ENCODE measurements around the gene SLC26A9.

DNA sequence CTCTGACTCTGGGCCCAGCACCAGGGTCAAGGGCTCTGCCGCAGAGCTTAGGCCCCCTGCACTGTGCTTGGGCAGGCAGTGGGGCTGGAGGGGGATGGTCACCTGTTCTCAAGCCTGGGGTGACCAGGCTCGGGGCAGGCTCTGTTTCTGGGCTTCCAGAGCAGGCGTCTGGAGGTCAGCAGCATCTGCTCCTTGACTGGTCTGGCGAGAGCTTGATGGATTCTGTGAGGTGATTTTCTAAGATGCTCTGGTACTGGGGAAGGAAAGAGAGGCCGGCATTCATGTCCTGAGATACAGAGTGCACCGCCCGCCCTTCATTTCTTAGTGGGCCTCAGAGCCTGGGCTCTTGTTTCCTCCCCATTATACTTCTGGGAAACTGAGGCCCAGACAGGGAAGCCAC is 35.4 kb upstream of the SLC26A9 start:
- TF ChIP-seq YY1 (IDR thresholded peaks at IDR 0.05; ENCODE audit: low read depth), result no peak
- no peak for TF ChIP-seq CEBPB (IDR thresholded peaks at IDR 0.05)
- TF ChIP-seq FOXM1 (IDR thresholded peaks at IDR 0.05; ENCODE audit: borderline replicate concordance, low read depth), result no peak
- TF ChIP-seq TAF1 (IDR thresholded peaks at IDR 0.05; ENCODE audit: low read depth), result no peak
- TF ChIP-seq NFIC (IDR thresholded peaks at IDR 0.05), result no peak
- TF ChIP-seq CREB1 (IDR thresholded peaks at IDR 0.05; ENCODE audit: low read depth), result no peak

All from Ishikawa (cell line).